Smooth muscle cell (in vitro differentiated cells): Measurements from ENCODE around the gene CACNA1B. TPM values are rescaled to one million over a fixed set of nuclear protein-coding genes. Genes with fewer than 3 reads are reported as not detected.

Experiments
- DNase-seq: peaks from one replicate; lab custom pipeline; 2025; ENCODE audit not compliant: unreplicated experiment; lab: John Stamatoyannopoulos, UW
- H2AFZ ChIP-seq: fragments of 200-600 bp; sonication (generic); 2 replicates; pipeline ENCODE4 v1.6.0; 2016; ENCODE audit warnings: antibody characterized with exemption, low read depth, mild to moderate bottlenecking
- H3F3A ChIP-seq: fragments of 200-600 bp; sonication (generic); 2 replicates; pipeline ENCODE4 v1.6.0; 2017; ENCODE audit warnings: antibody characterized with exemption, low read depth
- H3K27ac ChIP-seq: fragments of 200-600 bp; sonication (generic); 2 replicates; pipeline ENCODE4 v1.5.1; 2016; ENCODE audit warnings: low read depth, mild to moderate bottlenecking
- H3K27me3 ChIP-seq: fragments of 200-600 bp; sonication (generic); 2 replicates; pipeline ENCODE4 v1.6.1; 2016; ENCODE audit warnings: low read depth, mild to moderate bottlenecking
- H3K36me3 ChIP-seq: fragments of 200-600 bp; sonication (generic); 2 replicates; pipeline ENCODE4 v1.5.1; 2016; ENCODE audit warnings: low read depth
- H3K4me1 ChIP-seq: fragments of 200-600 bp; sonication (generic); 2 replicates; pipeline ENCODE4 v1.5.1; 2016; ENCODE audit warnings: low read depth
- H3K4me2 ChIP-seq: fragments of 200-600 bp; sonication (generic); 2 replicates; pipeline ENCODE4 v1.6.0; 2016; ENCODE audit warnings: mild to moderate bottlenecking
- H3K4me3 ChIP-seq: fragments of 200-600 bp; sonication (generic); 2 replicates; pipeline ENCODE4 v1.5.1; 2016; ENCODE audit warnings: mild to moderate bottlenecking
- H3K79me2 ChIP-seq: fragments of 200-600 bp; sonication (generic); 2 replicates; pipeline ENCODE4 v1.6.0; 2016; ENCODE audit warnings: low read depth, mild to moderate bottlenecking
- H3K9ac ChIP-seq: fragments of 200-600 bp; sonication (generic); 2 replicates; pipeline ENCODE4 v1.6.0; 2016; ENCODE audit warnings: low read depth
- H3K9me3 ChIP-seq: fragments of 200-600 bp; sonication (generic); replicated peaks from 2 replicates; pipeline ENCODE4 v1.5.1; 2016; ENCODE audit warnings: low read depth
- H4K20me1 ChIP-seq: fragments of 200-600 bp; sonication (generic); 2 replicates; pipeline ENCODE4 v1.6.0; 2016; ENCODE audit warnings: low read depth
- WGBS: methylation state at CpG from one replicate; pipeline ENCODE4 v1.1.7; 2016; ENCODE audit warnings: low lambda C conversion rate; 5-methylcytosine and 5-hydroxymethylcytosine counted together
- polyA plus RNA-seq: library from polyadenylated mRNA; unstranded; fragments of >200 nt; fragmentation: Nextera tagmentation; extraction: Ambion mirVana; gene quantifications from 2 replicates; pipeline ENCODE4 v1.2.1, GENCODE V29; 2016
- total RNA-seq: library from RNA; depleted of rRNA; stranded (reverse); fragments of >200 nt; gene quantifications from 2 replicates; pipeline ENCODE4 v1.2.3, GENCODE V29; 2014
- TF ChIP-seq, protein P1 (sequence below): fragments of 200-600 bp; sonication (generic); IDR thresholded peaks from 2 replicates; pipeline ENCODE4 v1.5.1; 2017; ENCODE audit warnings: borderline replicate concordance, mild to moderate bottlenecking, antibody characterized with exemption; ENCODE audit not compliant: insufficient read depth, poor library complexity, severe bottlenecking

The CACNA1B gene
- total and polyA plus RNA-seq, 2 experiments from 2014 or later: 0.09 to 0.23 TPM

DNA sequence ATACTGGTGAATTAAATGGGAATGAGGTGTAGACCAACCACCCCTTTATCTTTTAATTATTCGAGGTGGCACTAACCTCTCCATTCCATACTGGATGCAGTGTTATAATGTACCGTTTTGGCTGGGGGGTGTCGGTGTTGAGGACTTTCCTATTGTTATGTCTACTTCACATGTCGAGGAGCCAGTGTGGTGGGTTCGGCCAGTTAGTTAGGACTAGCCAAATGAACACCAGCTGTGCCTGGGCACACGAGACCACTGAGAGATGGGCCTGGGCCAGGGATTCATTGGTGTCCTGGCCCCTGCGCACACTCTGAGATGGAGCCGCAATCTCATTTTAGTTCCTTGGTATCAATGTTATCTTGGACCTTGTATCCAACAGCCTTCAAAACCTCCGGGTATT lies 186.2 kb downstream of the CACNA1B start:
- Histone ChIP-seq H3K79me2 (no peaks in the 10 kb centered on the region), H3K27me3 (no peaks in the 10 kb centered on the region), H3F3A (no peaks in the 10 kb centered on the region), H3K36me3 (no peaks in the 10 kb centered on the region), H3K4me1 (no peaks in the 10 kb centered on the region), H4K20me1 (no peaks in the 10 kb centered on the region), H3K4me2 (no peak overlapping the region), H2AFZ (no peak overlapping the region), H3K9me3 (no peaks in the 10 kb centered on the region), H3K27ac (no peak overlapping the region), H3K9ac (no peak overlapping the region), H3K4me3 (no peak overlapping the region)
- 92% methylated on average over 9 of the region's 9 CpGs for WGBS
- TF ChIP-seq, protein P1, sequence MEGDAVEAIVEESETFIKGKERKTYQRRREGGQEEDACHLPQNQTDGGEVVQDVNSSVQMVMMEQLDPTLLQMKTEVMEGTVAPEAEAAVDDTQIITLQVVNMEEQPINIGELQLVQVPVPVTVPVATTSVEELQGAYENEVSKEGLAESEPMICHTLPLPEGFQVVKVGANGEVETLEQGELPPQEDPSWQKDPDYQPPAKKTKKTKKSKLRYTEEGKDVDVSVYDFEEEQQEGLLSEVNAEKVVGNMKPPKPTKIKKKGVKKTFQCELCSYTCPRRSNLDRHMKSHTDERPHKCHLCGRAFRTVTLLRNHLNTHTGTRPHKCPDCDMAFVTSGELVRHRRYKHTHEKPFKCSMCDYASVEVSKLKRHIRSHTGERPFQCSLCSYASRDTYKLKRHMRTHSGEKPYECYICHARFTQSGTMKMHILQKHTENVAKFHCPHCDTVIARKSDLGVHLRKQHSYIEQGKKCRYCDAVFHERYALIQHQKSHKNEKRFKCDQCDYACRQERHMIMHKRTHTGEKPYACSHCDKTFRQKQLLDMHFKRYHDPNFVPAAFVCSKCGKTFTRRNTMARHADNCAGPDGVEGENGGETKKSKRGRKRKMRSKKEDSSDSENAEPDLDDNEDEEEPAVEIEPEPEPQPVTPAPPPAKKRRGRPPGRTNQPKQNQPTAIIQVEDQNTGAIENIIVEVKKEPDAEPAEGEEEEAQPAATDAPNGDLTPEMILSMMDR: no peak
- no peak for DNase-seq

DNA sequence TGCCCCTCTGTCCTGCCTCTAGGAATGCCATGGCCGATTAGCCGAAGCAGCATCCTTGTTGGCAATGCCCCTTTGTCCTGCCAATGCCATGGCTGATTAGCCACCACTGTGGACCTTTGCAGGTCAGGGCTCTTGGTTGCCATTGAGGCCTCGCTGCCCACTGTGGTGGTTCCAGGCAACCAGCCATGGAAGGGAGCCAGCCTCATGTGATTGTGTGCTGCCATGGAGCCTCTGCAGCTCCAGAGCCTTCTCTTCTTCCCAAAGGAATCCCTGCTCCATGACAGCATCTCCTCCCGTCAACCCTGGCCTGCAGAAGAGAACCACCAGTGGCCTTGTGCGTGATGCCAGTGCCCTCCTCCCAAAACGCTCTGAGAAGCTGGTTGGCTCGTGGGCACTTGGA lies 187.0 kb downstream of the CACNA1B start:
- H3K27me3 ChIP-seq: no peaks in the 10 kb centered on the region
- no peaks in the 10 kb centered on the region for H3K79me2 ChIP-seq
- no peak for DNase-seq
- H3K9me3 ChIP-seq: no peaks in the 10 kb centered on the region
- no peaks in the 10 kb centered on the region for H4K20me1 ChIP-seq
- H3K9ac ChIP-seq: no peak overlapping the region
- no peaks in the 10 kb centered on the region for H3K4me1 ChIP-seq
- 93% methylated on average over 7 of the region's 7 CpGs for WGBS
- H3K4me3 ChIP-seq: no peak overlapping the region
- no peak overlapping the region for H3K27ac ChIP-seq
- no peaks in the 10 kb centered on the region for H3K36me3 ChIP-seq
- H3F3A ChIP-seq: no peaks in the 10 kb centered on the region
- no peak overlapping the region for H2AFZ ChIP-seq
- H3K4me2 ChIP-seq: no peak overlapping the region
- TF ChIP-seq, protein P1: no peak

DNA sequence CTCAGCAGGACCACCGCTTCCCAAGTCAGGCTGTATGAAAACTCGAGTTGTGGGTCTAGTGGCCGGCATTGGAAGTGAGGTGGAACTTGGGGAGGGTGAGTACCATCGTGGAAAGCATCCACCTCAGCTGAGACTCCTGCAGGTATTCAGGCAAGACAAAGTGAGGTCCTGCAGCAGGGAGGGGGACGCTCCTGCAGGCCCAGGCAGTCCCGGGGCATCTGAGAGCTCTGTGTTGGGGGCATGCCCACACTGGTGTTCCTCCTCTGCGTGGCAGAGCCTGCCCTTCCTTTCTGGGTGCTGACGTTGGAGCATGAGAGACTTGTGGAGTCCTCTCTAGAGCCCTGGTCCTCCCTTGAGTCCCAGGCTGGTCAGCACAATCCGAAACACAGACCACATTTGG lies 187.7 kb downstream of the CACNA1B start:
- Histone ChIP-seq H2AFZ (no peak overlapping the region), H3K36me3 (no peaks in the 10 kb centered on the region), H4K20me1 (no peaks in the 10 kb centered on the region), H3K4me1 (no peaks in the 10 kb centered on the region), H3K79me2 (no peaks in the 10 kb centered on the region), H3K27ac (no peak overlapping the region), H3K9ac (no peak overlapping the region), H3K9me3 (no peaks in the 10 kb centered on the region), H3F3A (no peaks in the 10 kb centered on the region), H3K4me3 (no peak overlapping the region), H3K27me3 (no peaks in the 10 kb centered on the region), H3K4me2 (no peak overlapping the region)
- 87% methylated on average over 9 of the region's 9 CpGs for WGBS
- TF ChIP-seq, protein P1: no peak
- DNase-seq: no peak

GRCh38 chr9:138066049-138066448 lies 188.5 kb downstream of the CACNA1B start:
- 83% methylated on average over 6 of the region's 6 CpGs for WGBS
- H2AFZ ChIP-seq: no peak overlapping the region
- TF ChIP-seq, protein P1: no peak
- H3K4me2 ChIP-seq: no peak overlapping the region
- H3K27ac ChIP-seq: no peak overlapping the region
- H4K20me1 ChIP-seq: no peaks in the 10 kb centered on the region
- H3F3A ChIP-seq: no peaks in the 10 kb centered on the region
- no peak for DNase-seq
- H3K79me2 ChIP-seq: no peaks in the 10 kb centered on the region
- H3K36me3 ChIP-seq: no peaks in the 10 kb centered on the region
- no peak overlapping the region for H3K9ac ChIP-seq
- H3K4me1 ChIP-seq: no peaks in the 10 kb centered on the region
- H3K9me3 ChIP-seq: no peaks in the 10 kb centered on the region
- H3K27me3 ChIP-seq: no peaks in the 10 kb centered on the region
- no peak overlapping the region for H3K4me3 ChIP-seq
